ENCODE results near the gene VWA3B. TPM values are rescaled to one million over a fixed set of nuclear protein-coding genes. Genes with fewer than 3 reads are reported as not detected.
"Not testable (repeated sequence)": the region's sequence is repeated elsewhere in the genome, so short reads cannot be mapped to it uniquely, and the experiment has no call there.

Gene VWA3B
- total RNA-seq, 4 donors from 2014 or later = 0.30 to 6.1 (median 2.5) TPM; not detected in 1

DNA sequence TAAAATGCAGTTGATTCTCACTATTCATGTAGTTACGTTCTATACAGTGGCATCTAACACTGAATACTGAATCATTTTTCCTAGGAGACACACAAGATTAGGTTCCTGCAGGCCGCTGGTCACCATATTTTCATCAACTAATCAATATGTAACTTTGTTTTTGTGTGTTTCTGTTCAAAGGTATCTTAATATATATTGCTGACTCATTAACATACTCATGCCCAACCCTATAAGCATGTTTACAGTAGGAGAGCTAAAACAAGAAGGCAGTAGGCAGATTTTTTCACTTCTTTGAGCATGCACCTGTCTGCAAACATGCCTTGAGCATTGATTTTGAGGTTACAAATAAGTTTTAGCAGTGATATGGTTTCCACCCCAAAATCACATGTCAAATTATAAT lies 229.0 kb downstream of the VWA3B start:
- DNase-seq (ENCODE audit: low spot score in 2 of 2) = no peak
- Histone ChIP-seq H3K4me3 (no peak overlapping the region), H3K4me1 (no peaks in the 10 kb centered on the region), H3K27me3 (no peaks in the 10 kb centered on the region), H3K9me3 (peaks cover 0 to 12% (median 4%) of the 10 kb centered on the region in 4 donors), H3K27ac (no peak overlapping the region), H3K36me3 (no peaks in the 10 kb centered on the region)
- TF ChIP-seq CTCF (IDR thresholded peaks at IDR 0.05) (no peak), POLR2A (IDR thresholded peaks at IDR 0.05) (no peak), EP300 (IDR thresholded peaks at IDR 0.05) (no peak)
- WGBS, 2 donors = 81 to 83% methylated on average over 2 of the region's 2 CpGs

- no peak overlapping the region for H3K4me3 ChIP-seq
- H3K36me3 ChIP-seq = no peaks in the 10 kb centered on the region
- H3K4me1 ChIP-seq = no peaks in the 10 kb centered on the region
- no peak for DNase-seq (ENCODE audit: low spot score in 2 of 2)
- TF ChIP-seq CTCF (IDR thresholded peaks at IDR 0.05) (no peak), EP300 (IDR thresholded peaks at IDR 0.05) (no peak), POLR2A (IDR thresholded peaks at IDR 0.05) (no peak)
- H3K27me3 ChIP-seq = no peaks in the 10 kb centered on the region
- no peak overlapping the region for H3K27ac ChIP-seq
- peaks cover 0 to 23% (median 4%) of the 10 kb centered on the region in 4 donors for H3K9me3 ChIP-seq
- 21 to 32% methylated on average over 3 of the region's 3 CpGs for WGBS, 2 donors
Observed at GRCh38 chr2:98317214-98317613, 230.2 kb downstream of the VWA3B start.

DNA sequence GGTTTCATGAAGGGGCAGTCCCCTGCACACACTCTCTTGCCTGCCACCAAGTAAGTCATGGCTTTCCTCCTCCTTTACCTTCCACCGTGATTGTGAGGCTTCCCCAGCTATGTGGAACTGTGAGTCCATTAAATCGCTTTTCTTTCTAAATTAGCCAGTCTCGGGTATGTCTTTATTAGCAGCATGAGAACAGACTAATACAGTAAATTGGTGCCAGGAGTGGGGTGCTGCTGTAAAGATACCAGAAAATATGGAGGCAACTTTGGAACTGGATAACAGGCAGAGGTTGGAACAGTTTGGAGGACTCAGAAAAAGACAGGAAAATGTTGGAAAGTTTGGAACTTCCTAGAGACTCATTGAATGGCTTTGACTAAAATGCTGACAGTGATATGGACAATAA lies 233.2 kb downstream of the VWA3B start:
- not testable (repeated sequence) for H3K27ac ChIP-seq
- 92 to 97% methylated on average over 3 of the region's 3 CpGs for WGBS, 2 donors

GRCh38 chr2:98324181-98324580 lies 237.2 kb downstream of the VWA3B start:
- 73 to 79% methylated on average over 2 of the region's 2 CpGs for WGBS, 2 donors
- no peak overlapping the region for H3K4me3 ChIP-seq
- H3K9me3 ChIP-seq = peaks cover 0 to 46% (median 4%) of the 10 kb centered on the region in 4 donors
- no peak for DNase-seq (ENCODE audit: low spot score in 2 of 2)
- no peaks in the 10 kb centered on the region for H3K4me1 ChIP-seq
- no peaks in the 10 kb centered on the region for H3K27me3 ChIP-seq
- no peak for TF ChIP-seq CTCF (IDR thresholded peaks at IDR 0.05)
- no peak for TF ChIP-seq POLR2A (IDR thresholded peaks at IDR 0.05)
- TF ChIP-seq EP300 (IDR thresholded peaks at IDR 0.05) = no peak
- no peak overlapping the region for H3K27ac ChIP-seq
- H3K36me3 ChIP-seq = no peaks in the 10 kb centered on the region

More for the DNA sequence above, 233.2 kb downstream of the VWA3B start:
- H3K4me3 ChIP-seq; H3K36me3 ChIP-seq; DNase-seq (ENCODE audit: low spot score in 2 of 2); H3K27me3 ChIP-seq; H3K4me1 ChIP-seq: not testable (repeated sequence)
- H3K9me3 ChIP-seq = peaks cover 0 to 46% (median 4%) of the 10 kb centered on the region in 4 donors

- 93 to 97% methylated on average over 4 of the region's 4 CpGs for WGBS, 2 donors
- DNase-seq (ENCODE audit: low spot score in 2 of 2) = no peak
- H3K27me3 ChIP-seq = no peaks in the 10 kb centered on the region
- no peaks in the 10 kb centered on the region for H3K4me1 ChIP-seq
- TF ChIP-seq CTCF (IDR thresholded peaks at IDR 0.05) = no peak
- TF ChIP-seq POLR2A (IDR thresholded peaks at IDR 0.05) = no peak
- TF ChIP-seq EP300 (IDR thresholded peaks at IDR 0.05) = no peak
- no peak overlapping the region for H3K4me3 ChIP-seq
- H3K27ac ChIP-seq = no peak overlapping the region
- peaks cover 0 to 17% (median 0%) of the 10 kb centered on the region in 4 donors for H3K9me3 ChIP-seq
- H3K36me3 ChIP-seq = no peaks in the 10 kb centered on the region
Observed at GRCh38 chr2:98327776-98328175, 240.8 kb downstream of the VWA3B start.

GRCh38 chr2:98329549-98329948 lies 242.6 kb downstream of the VWA3B start:
- H3K27me3 ChIP-seq = no peaks in the 10 kb centered on the region
- H3K4me1 ChIP-seq = no peaks in the 10 kb centered on the region
- no peaks in the 10 kb centered on the region for H3K9me3 ChIP-seq
- no peaks in the 10 kb centered on the region for H3K36me3 ChIP-seq
- no peak for DNase-seq (ENCODE audit: low spot score in 2 of 2)
- H3K27ac ChIP-seq = no peak overlapping the region
- WGBS, 2 donors = 87 to 89% methylated on average over 4 of the region's 4 CpGs
- no peak for TF ChIP-seq EP300 (IDR thresholded peaks at IDR 0.05)
- TF ChIP-seq POLR2A (IDR thresholded peaks at IDR 0.05) = no peak
- no peak for TF ChIP-seq CTCF (IDR thresholded peaks at IDR 0.05)
- H3K4me3 ChIP-seq = no peak overlapping the region

Data from tibial nerve (tissue), 4 donors.